ENCODE results near the gene PPIA. TPM values are rescaled to one million over a fixed set of nuclear protein-coding genes. Genes with fewer than 3 reads are reported as not detected.

The PPIA gene
- total and polyA plus RNA-seq, 5 experiments from 2014 or later = 673 to 3,931 (median 3,578) TPM

DNA sequence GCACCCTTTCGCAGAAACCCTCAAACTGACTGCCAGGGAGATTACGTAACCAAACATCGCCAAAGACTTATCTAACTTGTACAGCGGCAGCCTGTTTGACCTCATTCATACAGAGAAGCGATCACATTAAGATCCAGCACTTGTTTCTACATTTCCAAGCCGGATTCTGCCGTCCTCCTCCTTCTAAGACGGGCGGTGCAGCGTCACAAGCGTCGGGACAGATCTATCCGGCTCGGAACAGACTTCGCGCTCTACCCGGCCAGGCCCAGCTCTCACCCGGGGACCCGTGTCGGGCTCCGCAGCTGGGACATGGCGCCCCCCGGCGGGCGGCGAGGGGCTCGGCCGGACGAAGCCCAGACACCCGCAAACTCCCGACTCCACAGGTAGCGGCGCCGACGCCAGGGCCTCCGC lies 51.0 kb downstream of the PPIA start:
- Mint-ChIP-seq H3K4me1 (peaks cover 16 to 48% (median 37%) of the 10 kb centered on the region in 4 donors), H3K9me3 (peaks cover 0 to 5% (median 0%) of the 10 kb centered on the region in 9 donors), H3K4me3 (peak overlapping the region; percentile 87 to 98 (median 94)), H3K36me3 (peaks cover 0 to 9% (median 0%) of the 10 kb centered on the region in 3 donors), H3K27ac (peak overlapping the region; percentile 94 to 99 (median 98)), H3K27me3 (peaks cover 0 to 3% (median 0%) of the 10 kb centered on the region in 5 donors)
- POLR2A ChIA-PET = interaction anchor here (0.6 to 3.7 kb wide), 25 partner anchors 10 to 387 kb away, joined by 3 to 37 read pairs (median 7); partner anchors contain the start of genes DDX56, NUDCD3, OGDH and PPIA
- ATAC-seq (peak; percentile 63 to 65), DNase-seq (peak; percentile 78 to 94 (median 88))

GRCh38 chr7:44847920-44848634 lies 51.6 kb downstream of the PPIA start, which contains the start of gene H2AZ2:
Gene H2AZ2, minus strand, starts transcription at chr7:44848087. Its CDS starts 116 bp downstream, at chr7:44847971.
- Mint-ChIP-seq H3K4me3 (peak within 1 kb of the TSS; percentile 87 to 98 (median 94)), H3K36me3 (peaks cover 0 to 5% (median 0%) of the 10 kb centered on the region in 3 donors), H3K27me3 (peaks cover 0 to 3% (median 0%) of the 10 kb centered on the region in 5 donors), H3K27ac (peak within 1 kb of the TSS; percentile 94 to 99 (median 98)), H3K9me3 (peaks cover 0 to 5% (median 0%) of the 10 kb centered on the region in 9 donors), H3K4me1 (peaks cover 14 to 44% (median 33%) of the 10 kb centered on the region in 4 donors)
- peak; percentile 76 to 81 for ATAC-seq
- POLR2A ChIA-PET = interaction anchor here (0.6 to 3.7 kb wide), 27 partner anchors 14 to 1916 kb away, joined by 3 to 37 read pairs (median 5); partner anchors contain the start of genes DDX56, MRPL32, NUDCD3 and OGDH
- peak; percentile 98 to 100 (median 99) for DNase-seq

DNA sequence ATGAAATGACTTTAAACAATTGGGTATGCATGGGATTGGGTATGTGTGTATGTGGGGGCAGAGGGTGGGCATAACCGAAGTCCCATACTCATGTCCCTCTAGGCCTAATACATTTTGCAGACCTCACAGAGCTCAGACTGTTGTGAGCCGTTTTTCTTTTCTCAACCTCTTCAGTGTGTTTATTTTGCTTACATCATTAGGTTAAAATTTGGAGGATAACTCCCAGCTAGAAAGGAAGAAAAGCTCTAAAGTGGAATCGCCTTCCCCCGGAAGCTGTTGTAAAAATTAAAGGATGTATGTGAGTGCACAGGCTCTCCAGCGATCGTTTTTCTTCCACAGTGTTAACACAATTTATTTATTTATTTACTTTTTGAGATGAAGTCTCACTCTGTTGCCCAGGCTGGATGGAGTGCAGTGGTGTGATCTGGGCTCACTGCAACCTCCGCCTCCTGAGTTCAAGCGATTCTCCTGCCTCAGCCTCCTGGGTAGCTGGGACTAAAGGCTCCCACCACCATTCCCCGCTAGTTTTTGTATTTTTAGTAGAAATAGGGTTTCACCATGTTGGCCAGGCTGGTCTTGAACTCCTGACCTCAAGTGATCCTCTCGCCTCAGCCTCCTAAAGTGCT lies 52.9 kb downstream of the PPIA start:
- Mint-ChIP-seq H3K4me1 (peaks cover 14 to 38% (median 26%) of the 10 kb centered on the region in 4 donors), H3K9me3 (peaks cover 0 to 5% (median 0%) of the 10 kb centered on the region in 9 donors), H3K36me3 (no peaks in the 10 kb centered on the region), H3K27ac (peak overlapping the region; percentile 31 to 99 (median 95)), H3K27me3 (peaks cover 0 to 3% (median 0%) of the 10 kb centered on the region in 5 donors), H3K4me3 (peak overlapping the region; percentile 85 to 97 (median 92))
- ATAC-seq = no peak
- POLR2A ChIA-PET = interaction anchor here (0.6 to 3.7 kb wide), 14 partner anchors 32 to 359 kb away, joined by 3 to 37 read pairs (median 6); partner anchors contain the start of genes DDX56, NUDCD3, PPIA and PURB
- DNase-seq = no peak

- Mint-ChIP-seq H3K27ac (peak overlapping the region; percentile 31 to 98 (median 76)), H3K4me3 (peak overlapping the region in 9 of 10 donors; percentile 50 to 97 (median 89)), H3K27me3 (peaks cover 0 to 3% (median 0%) of the 10 kb centered on the region in 5 donors), H3K9me3 (peaks cover 0 to 5% (median 0%) of the 10 kb centered on the region in 9 donors), H3K36me3 (no peaks in the 10 kb centered on the region), H3K4me1 (peaks cover 14 to 32% (median 21%) of the 10 kb centered on the region in 4 donors)
- ATAC-seq = no peak
- POLR2A ChIA-PET = interaction anchor here (0.6 to 3.1 kb wide), 8 partner anchors 32 to 276 kb away, joined by 3 to 37 read pairs (median 4); partner anchors contain the start of genes DDX56, PURB, TBRG4 and TMED4
- DNase-seq = no peak
Measured at GRCh38 chr7:44849885-44850544, 53.5 kb downstream of the PPIA start.

- POLR2A ChIA-PET = interaction anchor here (0.5 kb wide), 1 partner anchor 182 kb away, joined by 4 read pairs; no protein-coding TSS in a partner anchor
Measured at GRCh38 chr7:44852590-44852989, 56.1 kb downstream of the PPIA start.

More at GRCh38 chr7:44852590-44852989, 56.1 kb downstream of the PPIA start:
- ATAC-seq = no peak
- no peak for DNase-seq
- H3K9me3 Mint-ChIP-seq = peaks cover 0 to 3% (median 0%) of the 10 kb centered on the region in 9 donors
- no peak overlapping the region for H3K4me3 Mint-ChIP-seq
- H3K36me3 Mint-ChIP-seq = no peaks in the 10 kb centered on the region
- no peak overlapping the region for H3K27ac Mint-ChIP-seq
- peaks cover 5 to 10% (median 7%) of the 10 kb centered on the region in 4 donors for H3K4me1 Mint-ChIP-seq
- peaks cover 0 to 3% (median 0%) of the 10 kb centered on the region in 5 donors for H3K27me3 Mint-ChIP-seq

Other genes starting within 250 kb of the PPIA start
- 100 to 1,000 TPM; 123 to 129 TPM for gene DDX56, start 222.8 kb upstream of the PPIA start, total RNA-seq
- gene DDX56, start 222.8 kb upstream of the PPIA start, polyA plus RNA-seq = 10 to 100 TPM; 25.3 to 48.2 (median 41.1) TPM
- gene TMED4, start 214.4 kb upstream of the PPIA start, total RNA-seq = 100 to 1,000 TPM; 109 to 110 TPM
- 10 to 100 TPM; 61.4 to 80.4 (median 71.8) TPM for gene TMED4, start 214.4 kb upstream of the PPIA start, polyA plus RNA-seq
- gene OGDH, start 190.1 kb upstream of the PPIA start, total RNA-seq = 10 to 100 TPM; 66.0 to 67.5 TPM
- 10 to 100 TPM; 23.9 to 30.6 (median 25.6) TPM for gene OGDH, start 190.1 kb upstream of the PPIA start, polyA plus RNA-seq
- gene ZMIZ2, start 47.8 kb upstream of the PPIA start, total RNA-seq = 100 to 1,000 TPM; 142 to 149 TPM
- 1 to 10 TPM; 2.6 to 8.1 (median 4.9) TPM for gene ZMIZ2, start 47.8 kb upstream of the PPIA start, polyA plus RNA-seq
- 100 to 1,000 TPM; 156 to 164 TPM for gene H2AZ2, start 51.4 kb downstream of the PPIA start, total RNA-seq
- gene H2AZ2, start 51.4 kb downstream of the PPIA start, polyA plus RNA-seq = 100 to 1,000 TPM; 236 to 254 (median 247) TPM
- gene PURB, start 88.8 kb downstream of the PPIA start, total RNA-seq = 10 to 100 TPM; 28.1 TPM
- 1 to 10 TPM; 2.0 to 3.2 (median 2.6) TPM for gene PURB, start 88.8 kb downstream of the PPIA start, polyA plus RNA-seq
- 10 to 100 TPM; 44.4 to 44.5 TPM for gene MYO1G, start 182.3 kb downstream of the PPIA start, total RNA-seq
- 100 to 1,000 TPM in 1 of 3 donors, 10 to 100 TPM in 2; 60.0 to 106 (median 73.8) TPM for gene MYO1G, start 182.3 kb downstream of the PPIA start, polyA plus RNA-seq
- gene CCM2, start 203.5 kb downstream of the PPIA start, total RNA-seq = 100 to 1,000 TPM; 160 to 167 TPM
- gene CCM2, start 203.5 kb downstream of the PPIA start, polyA plus RNA-seq = 10 to 100 TPM; 49.9 to 81.7 (median 63.2) TPM